GM21576 (cell line): ENCODE data around the gene FPGT.
"Not testable (repeated sequence)": the region's sequence is repeated elsewhere in the genome, so short reads cannot be mapped to it uniquely, and the experiment has no call there.

Experiments
- ATAC-seq: cut with Tn5 transposase; IDR thresholded peaks from one replicate; pipeline ENCODE4 v1.9.1; 2021; ENCODE audit warnings: mild to moderate bottlenecking, moderate library complexity; ENCODE audit not compliant: unreplicated experiment

The FPGT gene

DNA sequence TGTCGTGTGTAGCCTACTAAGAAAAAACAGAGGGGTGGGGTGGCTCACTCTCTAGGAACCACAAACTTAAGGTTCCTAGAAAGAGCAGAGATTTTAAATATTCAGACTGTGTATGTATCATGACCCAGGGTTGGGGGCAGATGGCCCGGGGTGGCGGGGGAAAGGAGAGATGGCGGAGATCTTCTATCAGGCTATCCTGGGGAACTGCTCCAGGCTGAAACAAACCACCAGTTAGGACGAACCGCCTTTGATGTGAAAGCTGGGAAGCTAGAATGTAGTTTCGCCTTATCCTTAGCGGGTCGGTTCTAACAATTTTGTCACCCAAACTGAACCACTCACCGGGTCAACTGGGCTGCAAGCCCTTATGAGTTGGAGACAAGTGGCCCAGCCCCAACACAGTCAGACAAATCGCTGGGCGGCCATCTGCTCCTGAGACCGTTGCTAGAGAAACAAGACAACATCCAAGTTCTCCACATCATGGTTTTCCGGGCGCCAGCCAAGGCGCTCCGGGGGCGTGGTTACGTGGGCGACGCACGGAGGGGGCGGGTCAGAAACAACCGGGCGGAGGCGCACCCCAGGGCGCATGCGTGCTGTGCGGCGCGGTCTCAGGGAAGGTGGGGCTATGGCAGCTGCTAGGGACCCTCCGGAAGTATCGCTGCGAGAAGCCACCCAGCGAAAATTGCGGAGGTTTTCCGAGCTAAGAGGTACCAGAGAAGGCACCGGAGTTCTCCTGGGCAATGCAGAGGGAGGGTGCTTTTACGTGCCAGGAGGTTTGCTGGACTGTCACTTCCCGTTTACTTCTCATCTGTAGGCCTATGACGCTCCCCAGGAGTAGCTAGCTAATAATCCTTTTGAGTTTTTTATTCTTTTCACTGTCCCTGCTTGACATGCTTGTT, at the start of gene FPGT, which contains the start of gene LRRIQ3:
FPGT (plus strand) TSS at position 586 of the 896 bp plus-strand sequence; CDS start at position 623, 37 bp downstream.
LRRIQ3 (minus strand) TSS at position 520 of the 896 bp plus-strand sequence. CDS start 14,492 bp downstream, outside the sequence.
- ATAC-seq: peak; percentile 94

DNA sequence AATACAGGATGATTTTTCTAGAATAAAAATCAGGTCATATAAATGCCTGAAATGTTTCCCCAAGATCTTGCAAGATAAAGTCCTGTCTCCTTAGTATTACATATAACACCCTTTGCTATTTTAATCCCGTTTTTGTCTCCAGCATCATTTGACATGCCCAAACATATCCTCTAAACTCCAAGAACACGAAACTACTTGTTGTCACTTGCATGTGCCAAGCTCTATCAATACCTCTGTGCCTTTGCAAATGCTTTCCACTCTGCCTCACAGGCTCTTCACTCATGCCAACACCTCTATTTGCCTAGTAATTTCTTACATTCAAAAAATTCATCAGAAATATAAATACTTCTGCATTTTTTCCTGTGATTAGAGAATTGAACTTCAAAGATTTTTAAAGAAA, 38.0 kb upstream of the FPGT start:
- no peak for ATAC-seq

DNA sequence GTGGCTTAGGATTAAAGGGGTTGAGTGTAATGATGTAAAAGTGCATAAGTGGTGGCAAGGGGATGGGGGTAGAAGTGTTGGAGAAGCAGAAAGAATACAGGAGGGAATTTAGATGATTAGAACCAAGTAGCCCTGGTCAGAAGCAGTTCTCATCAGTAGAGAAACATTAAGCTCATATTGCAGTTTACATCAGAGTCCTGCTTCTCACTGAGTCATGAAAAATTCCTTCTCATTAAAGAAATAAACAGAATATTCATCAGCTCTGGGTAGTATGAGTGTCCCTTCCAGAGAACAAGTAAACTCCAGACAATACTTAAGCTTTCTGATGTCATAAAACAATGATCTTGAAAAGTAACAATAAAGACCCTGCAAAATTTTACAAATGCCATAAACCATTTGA, 36.5 kb upstream of the FPGT start:
- ATAC-seq: no peak

DNA sequence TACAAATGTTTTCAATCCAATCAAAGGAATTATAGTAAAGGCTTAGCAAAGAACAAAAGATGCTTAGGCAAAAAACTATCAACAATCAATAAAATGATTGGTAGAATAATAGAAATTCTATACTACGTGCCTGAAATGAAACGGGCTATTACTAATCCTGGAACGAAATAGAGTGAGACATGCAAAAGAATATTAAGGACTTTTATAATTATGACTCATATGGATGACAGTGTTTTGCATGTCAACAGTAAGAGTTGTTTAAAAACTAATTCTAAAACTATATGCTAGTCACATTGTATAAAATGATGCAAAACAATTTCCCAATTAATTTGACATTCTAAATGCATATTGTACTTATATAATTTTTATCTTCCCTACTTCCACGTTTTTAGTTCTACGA, 35.7 kb upstream of the FPGT start:
- ATAC-seq: no peak

DNA sequence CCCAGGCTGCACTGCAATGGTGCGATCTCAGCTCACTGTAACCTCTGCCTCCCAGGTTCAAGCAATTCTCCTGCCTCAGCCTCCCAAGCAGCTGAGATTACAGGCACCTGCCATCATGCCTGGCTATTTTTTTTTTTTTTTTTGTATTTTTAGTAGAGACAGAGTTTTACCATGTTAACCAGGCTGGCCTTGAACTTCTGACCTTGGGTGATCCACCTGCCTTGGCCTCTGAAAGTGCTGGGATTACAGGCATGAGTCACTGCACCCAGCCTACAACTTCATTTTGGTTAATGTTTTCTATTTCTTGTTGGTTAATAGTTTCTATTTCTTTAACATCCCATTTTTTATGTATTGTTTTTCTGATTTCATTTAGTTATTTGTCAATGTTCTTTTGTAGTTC, 23.6 kb upstream of the FPGT start:
- ATAC-seq: not testable (repeated sequence)

DNA sequence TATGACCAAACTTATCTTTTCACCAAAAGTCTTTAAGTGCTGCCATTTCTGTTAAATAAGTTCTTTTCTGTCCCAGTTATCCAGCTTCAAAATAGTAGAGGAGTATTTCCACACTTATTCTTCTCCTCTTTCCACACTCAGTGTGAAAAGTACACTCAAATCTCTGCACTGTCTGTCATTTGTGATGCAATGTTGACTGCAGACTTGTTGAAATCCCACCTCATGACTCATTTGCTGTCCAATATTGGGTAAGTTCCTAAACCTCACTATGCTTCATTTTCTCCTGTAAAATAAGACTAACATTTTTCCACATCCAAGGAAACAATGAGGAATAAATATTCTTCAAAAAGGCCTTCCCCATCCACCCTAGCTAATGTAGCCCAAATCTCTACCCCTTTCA, 17.6 kb upstream of the FPGT start:
- ATAC-seq: no peak

DNA sequence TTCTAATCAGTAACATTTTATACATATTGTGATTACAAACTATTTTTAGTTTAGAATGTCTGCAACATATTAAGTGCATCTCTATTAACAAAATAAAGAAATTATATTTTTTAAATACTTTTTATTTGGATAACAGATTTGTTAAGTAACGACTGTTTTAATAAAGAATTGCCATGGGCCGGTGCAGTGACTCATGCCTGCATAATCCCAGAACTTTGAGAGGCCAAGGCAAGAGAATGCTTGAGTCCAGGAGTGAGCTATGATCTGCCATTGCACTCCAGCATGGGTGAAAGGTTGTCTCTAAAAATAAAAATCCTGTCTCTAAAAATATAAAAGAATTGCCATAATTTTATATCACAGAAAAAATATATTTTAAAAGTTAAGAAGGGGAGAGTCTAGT, 4.1 kb upstream of the FPGT start:
- ATAC-seq: no peak

DNA sequence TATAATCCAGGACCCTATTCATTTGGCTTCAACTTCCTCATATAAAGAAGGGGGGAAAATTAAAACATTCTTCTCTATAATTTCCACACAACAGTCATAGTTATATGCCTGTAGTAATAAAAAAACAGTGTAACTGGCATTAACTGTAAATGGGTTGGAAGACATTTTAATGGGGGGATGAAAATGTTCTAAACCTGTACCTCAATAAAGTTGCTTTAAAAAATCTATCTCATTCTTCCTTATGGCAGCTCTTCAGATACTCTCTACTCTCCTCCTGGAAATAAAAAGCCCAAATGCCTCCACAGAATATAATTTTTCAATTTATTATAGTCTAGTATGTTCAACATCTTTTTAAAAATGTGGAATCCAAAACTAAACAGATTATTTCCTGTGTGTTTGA, 2.7 kb upstream of the FPGT start:
- no peak for ATAC-seq

DNA sequence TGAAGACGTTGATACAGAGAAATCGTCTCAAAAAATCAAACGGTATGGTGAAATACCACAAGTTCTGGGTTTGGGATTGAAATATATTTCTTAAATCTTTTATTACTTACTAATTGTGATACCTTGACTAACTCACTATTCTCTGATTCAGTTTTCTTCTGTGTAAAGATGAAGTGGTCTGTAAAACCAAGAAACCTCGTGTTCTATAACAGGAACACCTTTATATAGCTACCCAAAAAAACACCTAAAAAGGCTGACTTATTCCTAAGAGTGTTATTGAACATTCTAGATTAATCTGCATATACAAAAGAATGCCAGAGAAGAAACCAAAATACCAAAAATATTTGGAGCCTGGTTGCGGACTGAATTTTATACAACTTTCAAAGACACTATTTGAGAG, 787 bp upstream of the FPGT start:
- no peak for ATAC-seq

DNA sequence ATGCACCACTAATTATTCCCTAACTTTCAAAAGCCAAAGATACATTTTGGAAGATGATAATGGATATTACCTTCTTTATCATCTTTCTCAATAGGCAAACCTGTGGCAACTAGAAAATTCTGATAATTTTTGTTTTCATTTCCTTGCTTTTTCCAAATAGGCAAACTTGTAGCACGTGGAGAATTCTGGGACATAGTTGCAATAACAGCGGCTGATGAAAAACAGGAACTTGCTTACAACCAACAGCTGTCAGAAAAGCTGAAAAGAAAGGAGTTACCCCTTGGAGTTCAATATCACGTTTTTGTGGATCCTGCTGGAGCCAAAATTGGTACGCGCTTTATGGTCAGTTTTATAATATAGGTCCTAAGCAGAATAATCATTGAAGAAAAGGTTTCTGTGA, 1.5 kb downstream of the FPGT start:
- no peak for ATAC-seq

DNA sequence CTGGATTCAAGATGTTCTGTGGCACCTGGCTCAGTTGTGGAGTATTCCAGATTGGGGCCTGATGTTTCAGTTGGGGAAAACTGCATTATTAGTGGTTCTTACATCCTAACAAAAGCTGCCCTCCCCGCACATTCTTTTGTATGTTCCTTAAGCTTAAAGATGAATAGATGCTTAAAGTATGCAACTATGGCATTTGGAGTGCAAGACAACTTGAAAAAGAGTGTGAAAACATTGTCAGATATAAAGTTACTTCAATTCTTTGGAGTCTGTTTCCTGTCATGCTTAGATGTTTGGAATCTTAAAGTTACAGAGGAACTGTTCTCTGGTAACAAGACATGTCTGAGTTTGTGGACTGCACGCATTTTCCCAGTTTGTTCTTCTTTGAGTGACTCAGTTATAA, 7.2 kb downstream of the FPGT start:
- no peak for ATAC-seq

DNA sequence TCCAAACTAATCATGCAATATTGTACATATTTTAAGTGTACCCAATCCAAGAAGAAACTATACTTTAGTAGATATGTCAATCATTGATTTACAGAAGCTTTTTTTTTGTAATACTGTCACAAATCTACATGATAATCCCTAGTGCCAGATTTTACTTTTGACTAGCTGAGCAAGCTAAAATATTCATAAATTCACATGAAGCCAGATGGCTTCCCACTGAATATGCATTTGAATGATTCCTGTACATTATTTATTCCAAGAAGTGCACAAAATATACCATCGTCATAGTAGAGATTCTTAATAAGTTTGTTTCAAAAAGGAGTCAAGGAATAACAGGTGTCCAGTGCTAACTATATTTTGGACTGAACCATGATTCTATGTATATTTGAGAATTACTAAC, 17.2 kb downstream of the FPGT start:
- no peak for ATAC-seq

DNA sequence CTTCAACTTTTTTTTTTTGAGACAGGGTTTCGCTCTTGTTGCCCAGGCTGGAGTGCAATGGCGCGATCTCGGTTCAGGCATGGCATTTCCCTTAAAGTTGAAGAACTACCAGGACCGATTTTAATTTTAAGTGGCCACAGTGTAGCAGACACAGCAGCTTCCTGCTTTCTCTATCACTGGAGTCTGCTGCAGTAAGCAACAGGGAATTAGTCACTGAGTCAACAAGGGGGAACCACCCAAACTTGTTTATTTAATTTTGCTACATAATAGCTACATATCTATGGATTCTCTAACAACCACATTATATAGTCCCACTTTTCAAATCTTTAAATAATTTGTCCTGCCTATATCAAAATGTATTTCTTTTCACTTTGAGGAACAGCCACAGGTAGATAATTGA, 24.7 kb downstream of the FPGT start:
- ATAC-seq: no peak

DNA sequence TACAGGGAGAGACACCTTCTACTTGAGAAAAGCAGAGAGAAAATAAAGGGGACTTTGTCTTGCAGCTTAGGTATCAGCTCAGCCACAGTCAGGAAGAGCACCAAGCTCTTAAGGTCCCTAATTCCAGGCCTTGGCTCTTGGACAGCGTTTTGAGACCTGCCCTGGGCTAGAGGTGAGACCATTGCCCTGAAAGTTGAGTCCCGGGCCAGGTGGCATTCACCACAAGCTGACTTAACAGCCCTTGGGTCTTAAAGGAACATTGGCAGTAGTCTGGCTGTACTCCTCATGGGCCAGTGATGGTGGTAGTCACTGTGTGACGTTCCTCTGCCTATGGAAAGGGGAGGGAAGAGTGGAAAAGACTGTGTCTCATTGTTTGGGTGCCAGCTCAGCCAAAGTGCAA, 25.4 kb downstream of the FPGT start:
- ATAC-seq: no peak

DNA sequence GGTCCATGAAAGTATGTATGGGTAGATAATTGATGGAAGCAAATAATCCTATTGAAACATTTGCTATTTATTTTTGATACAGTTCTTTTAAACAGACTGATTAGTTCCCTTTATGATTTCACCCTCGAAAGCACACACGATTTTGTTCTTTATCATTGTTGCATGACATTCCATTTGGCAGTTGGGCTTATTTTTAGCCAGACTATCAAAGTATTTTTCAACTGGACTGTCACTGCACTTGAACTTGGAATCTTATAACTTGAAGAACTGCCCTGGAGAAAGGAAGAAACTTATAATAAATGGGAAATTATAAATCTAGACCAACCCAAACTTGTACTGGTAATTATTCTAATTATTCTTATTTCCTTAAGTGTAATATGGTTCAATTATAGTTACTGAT, 37.1 kb downstream of the FPGT start, which contains the start of gene TNNI3K:
TNNI3K (plus strand) TSS at position 235 of the 400 bp plus-strand sequence; CDS start at position 300, 65 bp downstream.
- ATAC-seq: no peak

DNA sequence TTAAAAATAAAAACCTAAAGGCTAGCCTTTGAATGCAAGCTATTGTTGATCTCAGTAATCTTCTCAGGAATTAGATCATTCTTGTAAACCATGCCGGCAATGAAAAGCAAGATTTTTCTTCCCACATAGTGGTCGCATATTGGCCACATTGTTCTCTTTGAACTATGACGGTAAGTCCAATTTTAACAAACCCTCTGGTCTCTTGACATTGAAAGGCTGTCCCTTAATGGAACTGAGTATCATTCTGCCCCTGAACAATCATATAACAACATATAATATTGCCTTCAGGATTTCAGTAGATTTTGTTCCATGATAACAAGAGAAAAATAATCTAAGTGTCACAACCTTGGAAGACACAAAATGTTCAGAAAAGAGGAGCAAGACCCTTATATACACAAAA, 38.4 kb downstream of the FPGT start:
- no peak for ATAC-seq

DNA sequence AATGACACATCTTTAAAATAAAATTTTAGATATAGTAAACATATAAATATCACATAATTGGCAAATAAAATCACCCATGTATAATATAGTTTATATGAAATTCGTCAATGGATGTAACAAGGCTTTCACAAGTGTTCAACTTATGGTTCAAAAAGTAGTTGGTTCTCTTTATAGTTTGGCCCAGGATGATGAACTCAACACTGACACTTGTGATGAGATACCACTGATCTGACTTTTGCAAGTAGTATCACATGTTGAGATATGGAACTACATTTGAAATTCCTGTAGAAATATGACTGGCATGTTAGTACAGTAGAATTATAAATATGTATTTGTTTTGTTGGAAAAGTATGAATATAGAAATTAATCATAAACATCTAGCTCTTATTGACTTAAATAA, 39.0 kb downstream of the FPGT start:
- ATAC-seq: no peak

DNA sequence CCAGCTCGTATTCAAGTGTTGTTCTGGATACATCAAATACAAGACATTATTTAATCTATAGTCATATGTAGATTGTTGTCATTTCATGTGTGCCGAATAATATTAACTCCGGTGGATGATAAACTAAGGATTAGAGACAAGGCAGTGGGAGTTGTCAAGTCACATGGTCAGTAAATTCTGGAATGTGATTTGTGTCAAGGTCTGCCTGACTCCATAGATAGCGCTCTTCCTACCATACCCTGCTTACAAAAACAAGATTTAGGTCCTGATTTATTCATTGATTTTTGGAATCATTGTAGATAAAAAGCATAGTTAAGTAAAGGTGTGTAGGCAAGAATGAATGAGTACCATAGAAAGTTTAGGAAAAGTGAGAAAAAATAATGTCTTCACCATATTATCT, 39.7 kb downstream of the FPGT start:
- no peak for ATAC-seq

DNA sequence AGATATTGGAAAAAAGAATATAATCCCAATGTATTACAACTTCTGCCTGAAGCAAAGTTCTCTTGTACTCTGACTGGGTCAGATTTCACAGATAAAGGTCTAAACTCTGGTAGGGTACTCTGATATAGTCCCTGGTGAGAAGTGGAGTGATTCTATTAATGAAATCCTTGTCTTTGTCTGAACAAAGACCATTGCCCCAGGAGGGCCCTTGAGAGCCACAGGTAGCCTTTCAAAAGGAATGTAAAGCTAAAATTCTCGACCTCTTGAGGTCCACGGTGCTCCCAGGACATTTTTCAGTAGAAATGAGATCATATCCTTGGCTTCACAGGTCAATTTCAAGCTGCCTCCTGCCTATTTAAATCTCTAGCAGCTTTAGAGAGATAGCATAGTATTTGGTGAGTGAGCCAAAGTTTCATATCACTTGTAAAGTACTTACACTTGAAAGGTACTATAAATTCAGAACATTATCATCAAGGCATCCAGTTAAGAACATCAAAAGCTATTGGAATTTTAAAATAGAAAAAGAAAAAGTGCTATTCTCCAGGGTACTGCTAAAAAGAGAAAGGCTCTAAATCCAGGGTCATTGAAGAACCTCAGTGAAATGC, 47.2 kb downstream of the FPGT start:
- no peak for ATAC-seq

DNA sequence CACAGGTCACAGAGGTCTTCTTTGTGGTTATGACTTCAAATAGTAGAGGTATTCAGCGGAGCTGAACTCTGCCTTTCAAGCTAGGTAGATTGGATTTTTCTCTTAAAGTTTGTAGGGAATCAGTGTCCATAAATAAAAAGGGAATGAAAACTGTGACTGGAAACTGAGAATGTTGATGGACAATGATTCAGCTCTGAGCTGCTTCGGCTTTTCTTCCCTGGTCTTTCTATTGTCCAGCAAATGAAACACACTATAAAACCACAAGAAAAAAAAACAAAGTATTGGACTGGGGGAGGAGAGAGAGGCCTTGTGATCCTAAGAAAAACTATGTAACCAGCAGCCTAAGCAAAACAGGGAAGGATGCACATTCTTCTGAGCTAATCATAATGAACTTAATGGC, 48.3 kb downstream of the FPGT start:
- ATAC-seq: no peak

DNA sequence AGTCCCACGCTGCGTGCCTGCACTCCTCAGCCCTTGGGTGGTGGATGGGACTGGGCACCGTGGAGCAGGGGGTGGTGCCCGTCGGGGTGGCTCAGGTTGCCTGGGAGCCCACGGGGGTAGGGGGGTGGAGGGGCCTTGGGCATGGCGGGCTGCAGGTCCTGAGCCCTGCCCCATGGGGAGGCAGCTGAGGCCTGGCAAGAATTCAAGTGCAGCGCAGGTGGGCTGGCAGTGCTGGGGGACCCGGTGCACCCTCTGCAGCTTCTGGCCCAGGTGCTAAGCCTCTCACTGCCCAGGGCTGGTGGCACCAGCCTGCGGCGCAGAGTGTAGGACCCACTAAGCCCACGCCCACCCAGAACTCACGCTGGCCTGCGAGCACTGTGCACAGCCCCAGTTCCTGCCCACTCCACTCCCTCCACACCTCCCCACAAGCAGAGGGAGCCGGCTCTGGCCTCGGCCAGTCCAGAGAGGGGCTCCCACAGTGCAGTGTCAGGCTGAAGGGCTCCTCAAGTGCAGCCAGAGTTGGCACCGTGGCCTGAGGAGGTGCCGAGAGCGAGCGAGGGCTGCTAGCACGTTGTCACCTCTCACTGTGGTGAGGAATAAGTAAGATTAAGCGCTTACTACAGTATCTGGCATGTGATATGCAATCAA, 50.0 kb downstream of the FPGT start:
- no peak for ATAC-seq
